Mesendoderm (in vitro differentiated cells): Measurements from ENCODE around the gene MLYCD.
"Not testable (repeated sequence)": the region's sequence is repeated elsewhere in the genome, so short reads cannot be mapped to it uniquely, and the experiment has no call there.

ENCODE experiments used
- DNase-seq: peaks from one replicate; pipeline ENCODE4 v3.0.0; 2013
- H2AK5ac ChIP-seq: 2 replicates; pipeline ENCODE4 v1.6.1; 2013; ENCODE audit warnings: low read length, inconsistent platforms
- H2BK120ac ChIP-seq: 2 replicates; pipeline ENCODE4 v1.6.1; 2013; ENCODE audit warnings: low read depth, mild to moderate bottlenecking, low read length, moderate library complexity, mixed read lengths
- H2BK15ac ChIP-seq: replicated peaks from 2 replicates; pipeline ENCODE4 v1.6.1; 2013; ENCODE audit warnings: low read depth, mild to moderate bottlenecking, moderate library complexity
- H2BK5ac ChIP-seq: 2 replicates; pipeline ENCODE4 v1.6.1; 2013; ENCODE audit warnings: low read length, inconsistent platforms
- H3K18ac ChIP-seq: 2 replicates; pipeline ENCODE4 v1.6.1; 2013; ENCODE audit warnings: mild to moderate bottlenecking, low read length, mixed read lengths
- H3K23ac ChIP-seq: one replicate; pipeline ENCODE4 v1.6.1; 2013; ENCODE audit warnings: low read length
- H3K27ac ChIP-seq: 2 replicates; pipeline ENCODE4 v1.5.1; 2013; ENCODE audit warnings: low read depth, mild to moderate bottlenecking, inconsistent platforms, low read length, moderate library complexity
- H3K27me3 ChIP-seq: 2 replicates; pipeline ENCODE4 v1.6.1; 2013; ENCODE audit warnings: low read length, control low read depth, mild to moderate bottlenecking, inconsistent platforms; ENCODE audit not compliant: insufficient read depth, poor library complexity
- H3K36me3 ChIP-seq: 2 replicates; pipeline ENCODE4 v1.6.1; 2013; ENCODE audit warnings: low read length, inconsistent platforms; ENCODE audit not compliant: control insufficient read depth, insufficient read depth
- H3K4ac ChIP-seq: one replicate; pipeline ENCODE4 v1.6.1; 2013; ENCODE audit warnings: low read depth, mild to moderate bottlenecking, low read length, moderate library complexity
- H3K4me1 ChIP-seq: 2 replicates; pipeline ENCODE4 v1.6.1; 2013; ENCODE audit warnings: low read depth, low read length, inconsistent platforms; ENCODE audit not compliant: control insufficient read depth
- H3K4me2 ChIP-seq: 2 replicates; pipeline ENCODE4 v1.6.1; 2013; ENCODE audit warnings: low read length
- H3K4me3 ChIP-seq: 2 replicates; pipeline ENCODE4 v1.5.1; 2013; ENCODE audit warnings: mild to moderate bottlenecking, low read length
- H3K56ac ChIP-seq: one replicate; pipeline ENCODE4 v1.6.1; 2013; ENCODE audit warnings: low read length
- H3K79me1 ChIP-seq: 2 replicates; pipeline ENCODE4 v1.6.1; 2013; ENCODE audit warnings: low read length, inconsistent platforms
- H3K79me2 ChIP-seq: 2 replicates; pipeline ENCODE4 v1.6.1; 2013; ENCODE audit warnings: mild to moderate bottlenecking, low read length; ENCODE audit not compliant: control insufficient read depth, insufficient read depth
- H3K9ac ChIP-seq: 2 replicates; pipeline ENCODE4 v1.6.1; 2013; ENCODE audit warnings: low read length, inconsistent platforms
- H4K5ac ChIP-seq: one replicate; pipeline ENCODE4 v1.6.1; 2013; ENCODE audit warnings: low read length
- H4K8ac ChIP-seq: one replicate; pipeline ENCODE4 v1.6.1; 2013; ENCODE audit warnings: low read depth, mild to moderate bottlenecking, control low read depth, low read length, moderate library complexity
- WGBS: extraction: QIAGEN DNeasy Blood & Tissue Kit; methylation state at CpG from one replicate; pipeline ENCODE4 v1.1.7; 2013; ENCODE audit warnings: low lambda C conversion rate, missing lambda C conversion rate; ENCODE audit not compliant: insufficient coverage; ENCODE audit errors: extremely low coverage; 5-methylcytosine and 5-hydroxymethylcytosine counted together

Gene MLYCD

DNA sequence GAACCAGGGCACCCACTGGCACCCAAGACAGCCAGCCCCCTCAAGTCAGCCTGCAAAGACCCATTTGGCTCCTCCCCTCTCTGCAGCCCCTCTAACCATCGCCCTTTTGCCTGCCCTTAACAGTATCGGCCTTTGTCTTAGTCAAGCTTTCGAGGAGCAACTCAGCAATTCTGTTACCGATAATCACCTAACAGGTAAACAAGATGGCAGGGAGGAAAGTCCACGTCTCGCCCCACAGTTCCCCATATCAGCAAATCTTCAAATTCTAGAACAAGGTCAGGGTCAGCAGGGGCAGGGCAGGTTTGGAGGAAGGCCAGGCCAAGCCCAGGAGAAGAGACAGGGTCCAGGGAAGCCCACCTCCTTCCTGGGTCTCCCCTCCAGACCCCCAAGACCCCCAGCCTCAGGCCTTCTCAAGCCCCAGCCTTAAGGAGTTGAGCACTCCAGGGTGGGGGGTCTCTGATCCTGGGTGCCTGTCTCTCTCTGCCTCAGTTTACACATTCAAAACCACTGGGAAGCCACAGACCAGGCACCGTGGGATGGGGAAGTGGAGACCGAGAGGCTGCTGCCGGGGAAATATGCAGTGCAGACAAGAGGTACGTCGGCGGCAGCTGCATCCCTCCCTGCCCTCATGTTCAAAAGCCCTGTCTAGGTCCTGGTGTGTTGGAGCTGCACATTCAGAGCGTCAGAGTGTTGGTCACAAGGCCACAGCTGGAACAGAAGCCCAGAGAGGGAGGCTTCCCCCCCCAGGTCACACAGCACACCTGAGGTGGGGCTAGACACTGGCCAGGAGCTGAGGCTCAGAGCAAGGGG, 50.2 kb downstream of the MLYCD start:
- Histone ChIP-seq H3K4me3 (no peak overlapping the region), H3K79me1 (no peaks in the 10 kb centered on the region), H3K4me1 (peaks cover 2% of the 10 kb centered on the region), H3K56ac (no peak overlapping the region), H4K5ac (no peak overlapping the region), H2BK120ac (no peak overlapping the region), H3K18ac (no peak overlapping the region), H3K79me2 (no peaks in the 10 kb centered on the region), H3K27ac (no peak overlapping the region), H3K27me3 (no peaks in the 10 kb centered on the region), H3K36me3 (no peaks in the 10 kb centered on the region), H4K8ac (no peak overlapping the region), H3K9ac (no peak overlapping the region), H3K23ac (no peak overlapping the region), H3K4ac (no peak overlapping the region), H2BK15ac (no peak overlapping the region), H2BK5ac (no peak overlapping the region), H3K4me2 (no peak overlapping the region), H2AK5ac (no peak overlapping the region)
- WGBS = no CpG with 5 or more reads among the region's 13 CpGs
- DNase-seq = no peak

GRCh38 chr16:83949724-83950001, 50.7 kb downstream of the MLYCD start:
- DNase-seq = no peak
- Histone ChIP-seq H4K5ac (no peak overlapping the region), H2AK5ac (no peak overlapping the region), H3K36me3 (no peaks in the 10 kb centered on the region), H3K27me3 (no peaks in the 10 kb centered on the region), H2BK5ac (no peak overlapping the region), H3K27ac (no peak overlapping the region), H3K4ac (no peak overlapping the region), H2BK15ac (no peak overlapping the region), H4K8ac (no peak overlapping the region), H3K79me2 (no peaks in the 10 kb centered on the region), H3K56ac (no peak overlapping the region), H3K9ac (no peak overlapping the region), H3K4me3 (no peak overlapping the region), H3K4me2 (no peak overlapping the region), H2BK120ac (no peak overlapping the region), H3K18ac (no peak overlapping the region), H3K4me1 (peaks cover 2% of the 10 kb centered on the region), H3K23ac (no peak overlapping the region), H3K79me1 (no peaks in the 10 kb centered on the region)
- no CpG with 5 or more reads among the region's 5 CpGs for WGBS

GRCh38 chr16:83950862-83951399, 52.0 kb downstream of the MLYCD start:
- H3K9ac ChIP-seq, H3K56ac ChIP-seq, H2BK120ac ChIP-seq, H4K5ac ChIP-seq, H3K4me3 ChIP-seq, H3K79me2 ChIP-seq, H3K27me3 ChIP-seq, H3K36me3 ChIP-seq, H2AK5ac ChIP-seq, H2BK5ac ChIP-seq, H3K27ac ChIP-seq, H4K8ac ChIP-seq, H3K79me1 ChIP-seq, H3K23ac ChIP-seq, H3K18ac ChIP-seq, H2BK15ac ChIP-seq, H3K4me1 ChIP-seq, H3K4me2 ChIP-seq, H3K4ac ChIP-seq: not testable (repeated sequence)
- WGBS = no CpG with 5 or more reads among the region's 10 CpGs
- DNase-seq = peak; percentile 68

GRCh38 chr16:83951544-83951943, 52.6 kb downstream of the MLYCD start:
- DNase-seq = no peak
- Histone ChIP-seq H3K4ac (no peak overlapping the region), H3K18ac (no peak overlapping the region), H3K4me2 (no peak overlapping the region), H4K8ac (no peak overlapping the region), H3K56ac (no peak overlapping the region), H3K9ac (no peak overlapping the region), H3K79me2 (no peaks in the 10 kb centered on the region), H3K36me3 (no peaks in the 10 kb centered on the region), H2AK5ac (no peak overlapping the region), H3K4me1 (peaks cover 2% of the 10 kb centered on the region), H3K23ac (no peak overlapping the region), H3K4me3 (no peak overlapping the region), H2BK120ac (no peak overlapping the region), H3K79me1 (no peaks in the 10 kb centered on the region), H2BK15ac (no peak overlapping the region), H4K5ac (no peak overlapping the region), H2BK5ac (no peak overlapping the region), H3K27ac (no peak overlapping the region), H3K27me3 (no peaks in the 10 kb centered on the region)
- WGBS = no CpG with 5 or more reads among the region's 8 CpGs

- H3K79me2 ChIP-seq = no peaks in the 10 kb centered on the region
- no peak overlapping the region for H3K18ac ChIP-seq
- no peaks in the 10 kb centered on the region for H3K36me3 ChIP-seq
- H3K4me3 ChIP-seq = no peak overlapping the region
- H3K9ac ChIP-seq = no peak overlapping the region
- H2BK15ac ChIP-seq = no peak overlapping the region
- H3K56ac ChIP-seq = no peak overlapping the region
- peak overlapping the region; percentile 30 for H3K23ac ChIP-seq
- DNase-seq = no peak
- WGBS = no CpG with 5 or more reads among the region's 8 CpGs
- no peak overlapping the region for H4K5ac ChIP-seq
- no peaks in the 10 kb centered on the region for H3K27me3 ChIP-seq
- no peak overlapping the region for H2BK120ac ChIP-seq
- no peak overlapping the region for H2AK5ac ChIP-seq
- no peaks in the 10 kb centered on the region for H3K79me1 ChIP-seq
- no peak overlapping the region for H2BK5ac ChIP-seq
- H4K8ac ChIP-seq = no peak overlapping the region
- H3K27ac ChIP-seq = no peak overlapping the region
- H3K4me1 ChIP-seq = peaks cover 2% of the 10 kb centered on the region
- no peak overlapping the region for H3K4me2 ChIP-seq
- H3K4ac ChIP-seq = no peak overlapping the region
Measured at GRCh38 chr16:83952587-83952939, 53.6 kb downstream of the MLYCD start.
